GM21367 (cell line): ENCODE data around the gene POLR2C.

Source experiments
- ATAC-seq: cut with Tn5 transposase; IDR thresholded peaks from one replicate; pipeline ENCODE4 v1.9.1; 2021; ENCODE audit not compliant: unreplicated experiment

Gene POLR2C

DNA sequence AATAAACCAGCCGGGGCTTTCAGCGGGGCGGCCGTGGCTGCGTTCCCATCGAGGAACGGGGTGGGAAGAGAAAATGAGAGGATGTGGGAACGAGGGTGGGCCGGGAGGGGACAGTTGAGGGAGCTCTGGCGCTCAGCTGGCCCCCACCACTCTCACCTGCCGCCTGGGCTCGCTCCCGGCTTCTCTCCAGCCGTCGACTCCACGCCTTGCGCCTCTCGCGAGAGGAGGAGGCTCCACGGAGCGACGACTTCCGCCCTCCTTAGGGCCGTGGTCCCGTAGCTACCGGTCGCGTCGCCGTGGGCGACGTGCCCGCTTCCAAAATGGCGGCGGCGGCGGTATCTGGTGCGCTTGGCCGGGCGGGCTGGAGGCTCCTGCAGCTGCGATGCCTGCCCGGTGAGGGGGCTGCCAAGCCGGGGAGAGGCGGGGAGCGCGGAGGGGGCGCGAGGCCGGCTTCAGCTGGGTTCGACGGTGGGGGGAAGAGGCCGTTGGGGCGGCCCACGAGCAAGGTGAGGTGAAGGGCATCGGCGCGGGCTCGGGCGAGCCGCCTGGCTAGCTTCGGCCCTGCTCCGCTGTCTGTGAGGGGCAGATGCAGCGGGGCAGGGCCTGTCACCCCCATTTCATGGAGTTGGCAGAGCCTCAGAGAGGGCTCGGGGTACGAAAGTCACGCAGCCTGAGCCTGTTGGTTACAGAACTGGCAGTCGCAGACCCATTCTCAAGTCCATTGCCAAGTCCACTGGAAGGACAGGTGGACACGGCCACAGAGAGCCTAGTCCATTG is 15.1 kb upstream of the POLR2C start, which contains the start of the genes CIAPIN1 and COQ9:
TSS of gene CIAPIN1 (minus strand) at position 200 of the 777 bp plus-strand sequence. CDS start 6,457 bp downstream, outside the sequence.
TSS of gene COQ9 (plus strand) at position 294 of the 777 bp plus-strand sequence. CDS start at position 321, 27 bp downstream.
- ATAC-seq, result peak; percentile 97

DNA sequence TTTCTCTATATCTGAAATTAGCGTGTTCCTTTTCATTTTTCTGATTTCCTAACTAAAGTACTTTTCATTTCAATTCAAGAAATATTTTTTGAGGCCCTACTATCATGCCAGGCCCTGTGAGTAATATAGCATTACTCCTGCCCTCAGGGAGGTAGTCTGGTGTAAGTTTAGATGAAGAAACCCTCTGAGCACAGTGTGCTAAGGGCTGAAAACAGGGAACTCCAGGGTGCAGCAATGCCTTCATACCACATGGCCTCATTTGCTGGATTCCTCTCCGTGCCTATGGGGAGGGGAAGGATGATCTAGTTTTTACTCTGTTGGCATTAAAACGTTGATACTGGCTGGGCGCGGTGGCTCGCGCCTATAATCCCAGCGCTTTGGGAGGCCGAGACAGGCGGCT is 10.5 kb upstream of the POLR2C start:
- ATAC-seq, result no peak

DNA sequence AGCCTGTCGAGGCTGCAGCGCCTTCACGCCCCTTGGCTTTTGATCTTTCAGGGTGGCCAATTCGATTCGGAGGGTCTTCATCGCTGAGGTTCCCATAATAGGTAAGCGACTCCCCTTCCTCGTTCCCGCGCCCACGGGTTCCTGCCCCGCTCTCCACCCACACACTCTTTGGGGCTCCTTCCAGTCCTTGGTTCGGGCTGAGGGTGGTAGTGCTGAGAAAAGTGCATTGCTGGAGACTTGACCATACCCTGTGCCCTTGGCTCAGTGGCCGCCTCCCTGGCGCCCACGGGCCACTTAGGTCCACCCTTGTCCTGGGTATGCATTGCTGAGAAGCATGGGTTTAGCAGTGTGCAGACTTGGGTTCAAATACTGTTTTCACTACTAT is 491 bp downstream of the POLR2C start:
- ATAC-seq, result no peak

DNA sequence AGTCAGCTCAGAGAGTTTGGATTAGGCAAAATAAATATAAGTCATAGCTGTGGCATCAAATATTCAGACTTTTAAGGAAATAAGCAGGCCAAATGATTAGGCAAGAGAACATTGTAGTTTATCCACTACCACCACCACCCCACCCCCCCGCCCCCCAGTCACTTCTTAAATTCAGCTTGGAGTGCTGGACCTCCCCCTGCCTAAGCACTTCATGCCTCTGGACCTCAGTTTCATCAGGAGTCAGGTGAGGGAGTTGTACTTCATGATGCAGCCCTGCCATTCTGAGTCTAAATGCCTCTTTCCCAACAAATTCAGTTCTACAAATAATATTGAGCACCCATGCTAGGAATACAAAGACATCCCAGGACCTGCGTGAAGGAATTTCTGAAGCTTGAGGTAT is 2.0 kb downstream of the POLR2C start:
- ATAC-seq, result no peak

DNA sequence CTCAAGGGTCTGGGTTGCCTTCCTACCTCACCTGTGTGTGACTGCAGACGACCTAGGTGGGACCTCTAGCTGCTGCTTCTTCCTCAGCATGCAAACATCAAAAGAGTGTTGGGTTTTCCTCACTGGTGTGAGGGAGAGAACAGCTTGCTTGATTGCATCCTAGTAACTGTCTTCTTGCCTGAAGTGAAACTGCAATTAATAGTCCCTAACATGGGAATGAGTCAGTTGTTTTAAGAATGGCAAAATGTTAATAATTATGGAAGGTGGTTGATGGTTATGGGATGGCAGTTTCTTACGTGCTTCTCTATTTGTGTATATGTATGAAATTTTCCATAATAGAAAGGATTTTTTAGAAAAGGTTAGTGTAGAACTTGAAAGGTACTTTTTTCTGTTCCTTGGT is 5.9 kb downstream of the POLR2C start:
- no peak for ATAC-seq

DNA sequence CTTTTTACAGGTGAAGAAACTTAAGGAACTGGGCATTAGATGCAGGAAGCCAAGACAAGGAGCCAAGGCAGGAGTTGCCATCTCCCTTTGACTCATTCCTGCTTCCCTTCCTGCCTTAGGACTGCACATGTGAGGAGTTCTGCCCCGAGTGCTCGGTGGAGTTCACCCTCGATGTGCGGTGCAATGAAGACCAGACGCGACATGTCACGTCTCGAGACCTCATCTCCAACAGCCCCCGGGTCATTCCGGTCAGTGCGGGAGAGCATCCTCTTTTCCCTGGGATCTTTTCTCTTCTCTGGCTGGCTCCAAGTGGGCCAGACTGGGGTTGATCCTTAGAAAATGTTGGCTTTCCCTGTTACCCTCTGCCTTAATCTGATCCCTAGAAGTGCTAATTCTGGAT is 6.6 kb downstream of the POLR2C start:
- no peak for ATAC-seq

DNA sequence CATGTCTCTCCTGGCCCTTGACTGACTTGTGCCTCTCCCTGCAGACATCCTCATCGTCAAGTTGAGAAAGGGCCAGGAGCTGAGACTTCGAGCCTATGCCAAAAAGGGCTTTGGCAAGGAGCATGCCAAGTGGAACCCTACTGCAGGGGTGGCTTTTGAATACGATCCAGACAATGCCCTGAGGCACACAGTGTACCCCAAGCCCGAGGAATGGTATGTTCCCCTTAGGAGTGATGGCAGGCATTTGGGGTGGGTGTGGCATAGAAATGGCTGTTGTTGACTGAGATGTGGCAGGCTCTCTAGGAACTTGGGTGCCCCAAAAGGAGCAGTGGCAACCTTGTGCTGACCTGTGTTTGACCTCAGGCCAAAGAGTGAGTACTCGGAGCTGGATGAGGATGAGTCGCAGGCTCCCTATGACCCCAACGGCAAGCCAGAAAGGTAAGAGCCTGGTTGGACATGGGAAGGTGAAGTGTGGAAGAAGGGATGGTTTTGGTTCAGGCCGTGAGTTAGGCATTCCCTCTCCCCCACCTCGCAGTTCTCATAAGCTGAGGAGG is 7.5 kb downstream of the POLR2C start:
- ATAC-seq, result no peak

DNA sequence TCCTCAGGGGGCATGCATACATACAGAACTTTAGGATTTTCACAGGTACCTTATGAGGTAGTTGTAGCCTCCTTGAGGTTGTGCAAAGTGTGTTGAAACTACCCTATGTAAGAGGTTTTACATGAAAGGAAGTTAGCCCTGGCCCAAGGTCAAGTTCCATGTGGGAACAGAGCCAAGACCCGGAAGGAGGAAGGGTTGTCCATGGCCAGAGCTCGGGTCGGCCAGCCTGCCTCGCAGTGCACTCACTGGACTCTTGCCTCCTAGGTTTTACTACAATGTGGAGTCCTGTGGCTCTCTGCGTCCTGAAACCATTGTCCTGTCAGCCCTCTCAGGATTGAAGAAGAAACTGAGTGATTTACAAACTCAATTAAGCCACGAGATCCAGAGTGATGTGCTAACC is 8.2 kb downstream of the POLR2C start:
- ATAC-seq, result no peak

DNA sequence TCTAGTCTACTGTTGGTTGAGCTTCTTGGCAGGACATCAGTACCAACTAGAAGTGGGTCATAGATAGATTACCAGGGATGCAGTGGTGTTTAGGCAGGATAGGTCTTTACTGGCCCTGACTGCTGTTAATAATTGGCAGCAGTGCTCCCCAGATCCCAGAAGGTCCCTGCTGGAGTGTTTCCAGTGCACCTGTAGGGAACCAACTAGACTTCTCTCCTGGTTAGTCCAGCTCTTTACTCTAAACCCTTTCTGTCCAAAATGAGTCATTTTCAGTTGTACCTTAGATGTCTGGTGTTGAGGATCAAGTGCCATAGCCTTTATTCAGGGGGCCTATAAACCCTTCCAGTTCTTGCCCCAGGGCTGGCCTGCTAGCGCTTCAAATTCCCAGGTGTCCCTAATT is 8.7 kb downstream of the POLR2C start:
- ATAC-seq, result no peak

DNA sequence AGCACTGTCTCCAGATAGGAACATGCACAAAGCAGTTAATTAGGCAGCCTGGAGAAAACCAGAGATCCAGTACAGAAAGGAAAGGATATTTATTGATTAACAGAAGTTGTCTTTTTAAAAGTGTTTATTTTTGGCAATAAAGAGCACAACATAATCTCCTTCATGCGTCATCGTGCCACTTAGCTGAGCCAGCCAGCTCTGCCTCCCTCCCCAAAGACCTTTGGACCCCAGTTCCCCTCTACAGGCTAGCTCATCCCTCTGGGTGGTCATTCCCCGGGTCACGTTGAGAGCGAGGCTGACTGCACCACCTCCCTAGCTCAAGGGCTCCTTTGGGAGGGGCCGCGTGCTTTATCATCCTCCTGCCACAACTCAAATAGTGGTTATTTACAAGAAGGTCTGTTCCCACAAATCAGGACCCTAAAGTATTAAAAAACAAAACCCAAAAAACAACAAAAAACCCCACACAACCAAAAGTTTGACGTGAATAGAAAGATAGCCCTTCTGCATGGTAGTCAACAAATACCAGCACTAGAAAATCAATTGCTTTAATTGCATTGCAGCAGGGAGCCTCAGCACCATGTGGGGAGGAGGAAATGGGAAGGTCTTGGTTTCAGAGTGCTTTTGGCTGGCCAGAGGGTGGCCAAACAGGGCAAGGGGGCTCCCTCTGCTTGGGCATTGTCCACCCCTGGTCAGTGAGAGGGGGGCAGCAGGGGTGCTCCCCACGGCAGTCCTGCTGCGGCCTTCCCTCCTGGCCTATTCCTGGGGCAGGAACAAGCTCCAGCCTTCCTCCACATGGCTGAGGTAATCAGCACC is 9.6 kb downstream of the POLR2C start:
- ATAC-seq, result no peak

DNA sequence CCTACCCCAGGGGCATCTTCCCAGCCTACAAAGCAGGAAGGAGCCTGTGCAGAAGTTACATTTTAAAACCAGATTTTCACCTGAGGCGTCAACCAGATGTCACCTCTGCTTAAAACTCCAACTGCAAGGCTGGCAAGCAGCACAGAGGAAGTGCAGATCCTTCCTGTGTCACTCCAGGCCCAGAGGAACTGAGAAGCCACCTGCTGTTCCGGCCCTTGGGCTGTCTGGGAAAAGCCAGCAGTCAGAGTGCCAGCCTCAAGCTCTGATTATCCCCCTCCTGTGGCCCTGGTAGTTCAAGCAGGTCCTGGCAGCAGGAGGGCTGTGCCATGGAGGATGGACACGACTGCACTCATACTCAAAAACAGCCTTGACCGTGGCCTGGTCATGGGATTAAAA is 10.2 kb downstream of the POLR2C start:
- ATAC-seq, result no peak

DNA sequence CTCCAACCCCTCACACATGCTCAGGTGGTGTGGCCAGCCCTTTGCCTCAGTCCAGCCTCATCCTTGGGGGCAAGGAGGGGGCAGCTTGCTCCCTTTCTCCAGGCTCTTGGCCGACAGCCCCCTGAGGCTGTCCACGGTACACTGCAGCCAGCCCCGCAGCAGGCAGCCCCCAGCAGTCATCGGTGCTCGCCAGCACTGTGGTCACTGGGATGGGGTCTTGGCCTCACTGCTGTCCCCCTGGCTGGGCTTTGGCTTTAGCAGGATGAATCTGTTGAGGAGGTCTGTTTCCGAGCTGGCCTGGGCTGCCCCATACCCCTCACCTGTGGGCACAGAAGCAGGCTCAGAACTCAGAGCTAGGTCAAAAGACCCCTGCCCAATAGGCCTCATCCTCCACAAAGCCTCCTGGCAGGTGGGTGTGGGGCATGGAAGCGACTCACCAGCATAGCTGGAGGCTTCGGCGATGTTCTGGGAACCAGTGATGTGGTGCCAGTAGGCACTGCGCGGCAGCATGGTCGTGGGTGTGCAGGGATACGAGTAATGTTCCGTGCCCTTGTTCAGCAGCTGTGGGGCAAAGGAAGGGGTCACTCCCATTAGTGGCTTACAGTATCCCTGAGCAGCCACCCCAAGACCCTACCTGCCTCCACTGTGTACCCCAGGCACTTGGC is 10.8 kb downstream of the POLR2C start:
- ATAC-seq, result no peak

DNA sequence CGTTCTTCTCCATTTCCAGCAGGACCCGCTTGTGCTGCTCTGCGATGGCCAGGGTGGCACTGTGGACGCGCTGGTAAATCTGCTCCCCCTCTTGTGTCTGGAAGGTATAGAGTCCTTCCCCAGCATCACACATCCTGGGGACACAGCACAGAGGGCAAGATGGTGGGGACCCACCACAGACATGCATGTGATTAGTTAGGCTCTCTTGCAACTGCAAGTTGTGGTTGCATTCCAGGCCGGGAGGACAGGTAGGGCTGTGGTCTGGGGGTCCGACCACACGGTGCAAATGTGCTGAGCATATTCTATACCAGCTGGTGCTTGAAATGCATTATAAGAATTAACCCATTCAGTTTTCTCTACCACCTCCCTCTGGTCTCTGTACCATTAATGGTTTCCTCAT is 11.4 kb downstream of the POLR2C start:
- ATAC-seq, result no peak

DNA sequence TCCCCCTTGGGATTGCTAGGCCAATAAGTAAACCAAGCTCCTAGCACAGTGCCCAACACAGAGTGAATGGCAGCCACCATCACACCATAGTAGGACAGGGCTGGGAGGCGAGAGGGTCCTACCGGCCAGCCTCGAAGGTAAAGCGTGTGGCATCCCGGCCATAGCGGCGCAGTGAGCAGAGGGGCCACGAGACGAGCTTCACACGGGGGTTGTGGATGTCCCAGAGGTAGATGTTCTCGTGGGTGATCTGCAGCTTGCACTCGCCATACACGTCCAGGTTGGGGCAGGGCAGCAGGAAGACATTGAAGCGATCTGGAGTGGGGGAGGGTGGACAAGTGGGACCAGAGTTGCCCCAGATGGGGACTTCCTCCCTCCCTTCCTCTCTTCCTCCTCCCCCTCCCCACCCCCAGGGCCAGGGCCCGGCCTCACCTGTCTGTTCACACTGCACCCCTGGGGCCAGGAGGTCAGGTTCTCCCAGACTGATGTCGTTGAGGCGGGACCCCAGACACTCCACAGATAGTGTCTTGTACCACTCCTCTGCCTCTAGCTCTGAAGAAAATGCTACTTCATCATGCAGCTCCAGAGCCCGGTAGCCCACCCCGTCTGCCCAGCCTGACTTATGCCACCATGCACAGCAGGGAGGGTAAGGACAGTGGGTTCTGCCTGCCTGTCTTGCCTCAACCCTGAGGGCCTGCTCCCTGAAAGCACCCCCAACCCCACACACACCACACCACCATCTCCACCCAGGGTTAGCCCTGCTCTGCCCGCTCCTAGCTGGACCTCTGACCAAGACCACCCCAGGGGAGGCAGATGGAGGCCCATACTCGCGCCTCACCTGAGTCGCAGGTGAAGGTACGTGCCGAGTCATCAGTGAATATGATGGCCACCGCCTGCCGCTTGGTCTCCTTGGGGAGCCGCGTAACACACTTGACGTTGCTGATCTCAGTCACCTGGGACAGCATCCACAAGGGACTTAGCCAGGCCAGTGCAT is 12.5 kb downstream of the POLR2C start:
- ATAC-seq, result no peak

DNA sequence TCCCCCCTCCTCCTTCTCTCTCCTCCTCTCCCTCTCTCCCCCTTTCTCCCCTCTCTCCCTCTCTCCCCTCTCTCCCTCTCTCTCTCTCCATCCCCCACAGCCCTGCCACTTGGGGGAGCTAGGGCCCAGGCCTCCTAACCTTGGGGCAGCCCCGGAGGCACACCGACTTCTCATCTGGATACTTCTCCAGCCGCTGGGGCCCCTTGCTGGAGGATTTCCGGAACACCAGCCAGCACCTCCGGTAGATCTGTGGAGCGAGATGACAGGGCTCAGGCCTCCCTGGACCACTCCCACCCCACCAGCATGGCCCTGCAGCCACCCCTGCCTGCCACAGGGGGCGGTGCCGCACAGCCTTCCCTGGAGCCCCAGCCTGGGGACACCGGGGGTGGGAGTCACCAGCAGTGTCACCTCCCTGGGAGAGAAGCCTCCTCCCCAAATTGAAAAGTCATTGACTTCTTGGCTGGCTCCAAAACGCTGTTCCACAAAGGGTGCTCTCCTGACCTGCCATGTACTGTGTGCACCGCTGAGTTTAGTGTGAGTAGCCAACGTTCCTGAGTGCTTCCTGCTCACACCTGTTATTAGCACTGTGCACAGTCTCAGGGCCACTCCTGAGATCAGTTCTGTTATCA is 13.3 kb downstream of the POLR2C start:
- peak; percentile 78 for ATAC-seq

DNA sequence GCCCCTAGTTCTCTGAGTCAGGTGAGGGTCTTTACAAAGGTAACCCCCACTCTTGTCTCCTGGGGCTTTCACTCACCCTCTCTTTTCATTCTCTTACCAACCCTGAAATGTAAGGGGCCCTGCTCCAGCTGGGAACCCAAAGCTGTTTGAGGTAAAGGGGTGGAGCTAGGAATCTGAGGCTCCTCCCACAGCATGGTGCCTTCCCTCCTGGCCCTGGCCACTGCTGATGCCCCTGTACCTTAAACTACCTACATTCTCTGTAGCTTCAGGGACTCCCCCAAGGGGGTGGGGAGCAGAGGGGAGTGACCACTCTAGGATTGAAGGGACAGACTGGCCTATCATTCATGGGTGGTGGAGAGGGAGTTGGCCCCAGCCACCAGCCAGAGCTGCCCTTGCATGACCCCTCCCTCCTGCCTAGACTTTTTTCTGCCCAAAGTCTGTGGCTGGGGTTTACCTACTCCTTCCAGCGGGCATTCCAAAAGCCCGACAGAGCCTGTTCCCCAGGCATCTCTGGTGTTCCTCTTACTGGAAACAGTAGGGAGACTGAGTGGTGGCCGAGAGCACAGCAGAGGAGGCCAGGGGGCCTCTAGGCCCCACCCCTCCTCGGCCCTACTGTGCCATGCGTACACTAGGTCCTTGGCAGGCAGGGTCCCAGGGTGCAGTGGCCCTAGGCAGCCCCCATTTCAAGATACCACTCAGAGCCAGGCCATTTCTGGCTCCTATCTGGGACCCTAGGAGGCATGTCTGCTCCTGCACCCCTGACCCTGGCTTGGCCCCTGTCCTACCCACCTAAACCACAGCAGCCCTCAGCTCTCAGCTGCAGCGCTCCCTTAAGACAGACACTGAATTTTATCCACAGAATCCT is 14.3 kb downstream of the POLR2C start:
- no peak for ATAC-seq

DNA sequence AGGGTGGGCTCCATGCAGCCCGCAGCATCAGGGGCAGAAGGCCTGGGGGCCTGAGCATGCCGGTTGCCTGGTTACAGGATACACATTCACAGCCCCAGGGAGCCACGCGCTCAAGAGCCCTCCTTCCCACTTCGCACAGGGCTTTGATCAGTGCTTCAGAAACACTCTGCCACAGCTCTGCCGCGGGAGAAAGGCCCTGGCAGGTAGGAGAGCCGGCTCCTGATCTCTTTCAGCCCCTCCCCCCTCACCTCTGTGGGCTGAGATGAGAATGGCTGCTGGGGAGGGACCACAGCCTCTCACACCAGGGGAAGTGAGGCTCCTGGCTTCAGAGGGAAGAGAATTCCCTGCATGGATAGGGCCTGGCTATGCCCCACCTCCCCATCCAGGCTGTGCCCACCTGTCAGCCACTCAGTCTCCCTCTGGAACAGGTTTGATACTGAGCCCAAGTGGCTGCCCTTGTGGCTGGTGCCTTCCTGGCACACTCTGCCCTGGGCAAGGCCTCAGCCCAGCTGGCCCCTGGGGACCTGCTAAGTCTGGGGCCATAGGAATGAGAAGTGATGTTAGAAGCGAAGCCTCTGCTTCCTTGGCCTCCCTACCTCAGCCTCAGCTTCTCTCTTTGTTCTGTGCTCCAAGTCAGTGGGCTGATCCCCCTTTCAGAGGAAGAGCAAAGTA is 15.2 kb downstream of the POLR2C start:
- ATAC-seq, result no peak
